Measurements from ENCODE around the gene INSM1.

GRCh38 chr20:20363434-20363798, 4.5 kb upstream of the INSM1 start:
- TF ChIP-seq SIX5 (IDR thresholded peaks at IDR 0.05; ENCODE audit: low read depth, low read length, severe bottlenecking) = no peak
- TF ChIP-seq SIN3A (IDR thresholded peaks at IDR 0.05; ENCODE audit: low read depth, low read length) = no peak
- TF ChIP-seq SMARCA5 (IDR thresholded peaks at IDR 0.05) = no peak
- TF ChIP-seq, protein P1, sequence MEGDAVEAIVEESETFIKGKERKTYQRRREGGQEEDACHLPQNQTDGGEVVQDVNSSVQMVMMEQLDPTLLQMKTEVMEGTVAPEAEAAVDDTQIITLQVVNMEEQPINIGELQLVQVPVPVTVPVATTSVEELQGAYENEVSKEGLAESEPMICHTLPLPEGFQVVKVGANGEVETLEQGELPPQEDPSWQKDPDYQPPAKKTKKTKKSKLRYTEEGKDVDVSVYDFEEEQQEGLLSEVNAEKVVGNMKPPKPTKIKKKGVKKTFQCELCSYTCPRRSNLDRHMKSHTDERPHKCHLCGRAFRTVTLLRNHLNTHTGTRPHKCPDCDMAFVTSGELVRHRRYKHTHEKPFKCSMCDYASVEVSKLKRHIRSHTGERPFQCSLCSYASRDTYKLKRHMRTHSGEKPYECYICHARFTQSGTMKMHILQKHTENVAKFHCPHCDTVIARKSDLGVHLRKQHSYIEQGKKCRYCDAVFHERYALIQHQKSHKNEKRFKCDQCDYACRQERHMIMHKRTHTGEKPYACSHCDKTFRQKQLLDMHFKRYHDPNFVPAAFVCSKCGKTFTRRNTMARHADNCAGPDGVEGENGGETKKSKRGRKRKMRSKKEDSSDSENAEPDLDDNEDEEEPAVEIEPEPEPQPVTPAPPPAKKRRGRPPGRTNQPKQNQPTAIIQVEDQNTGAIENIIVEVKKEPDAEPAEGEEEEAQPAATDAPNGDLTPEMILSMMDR (IDR thresholded peaks at IDR 0.05 in 2 of 3, conservative IDR thresholded peaks at IDR 0.05 in 1 of 3; ENCODE audit: control insufficient read depth in 2 of 3, extremely low read depth in 1 of 3, insufficient read depth in 1 of 3, low read depth in 3 of 3, low read length in 3 of 3) = no peak
- no peak for TF ChIP-seq ASH2L (IDR thresholded peaks at IDR 0.05; ENCODE audit: borderline replicate concordance, low read depth)
- no peak for TF ChIP-seq POLR2A (IDR thresholded peaks at IDR 0.05; ENCODE audit: low read depth, low read length)
- TF ChIP-seq TCF12 (IDR thresholded peaks at IDR 0.05; ENCODE audit: low read depth, low read length) = no peak
- TF ChIP-seq ZNF207 (IDR thresholded peaks at IDR 0.05; ENCODE audit: borderline replicate concordance) = no peak
- TF ChIP-seq NR2F1 (conservative IDR thresholded peaks at IDR 0.05) = no peak
- TF ChIP-seq E2F4 (IDR thresholded peaks at IDR 0.05; ENCODE audit: low read depth, low read length) = no peak
- no peak for TF ChIP-seq POLR2AphosphoS5 (IDR thresholded peaks at IDR 0.05; ENCODE audit: low read length)
- TF ChIP-seq TAF1 (IDR thresholded peaks at IDR 0.05; ENCODE audit: borderline replicate concordance, low read depth, low read length) = no peak
- no peak for TF ChIP-seq MYC (IDR thresholded peaks at IDR 0.05; ENCODE audit: insufficient read depth, insufficient read length, insufficient replicate concordance, low read length, severe bottlenecking)
- no peak for TF ChIP-seq MAX (IDR thresholded peaks at IDR 0.05; ENCODE audit: low read depth, low read length)

All from GM12878 (cell line).